A549 (cell line): ENCODE measurements around the gene PSMA2. TPM values are rescaled to one million over a fixed set of nuclear protein-coding genes. Genes with fewer than 3 reads are reported as not detected.

Experiments
- ATAC-seq, 2 experiments: fragments of 200-7000 bp in 1 of 2; fragments of >200 bp in 1 of 2; cut with Nextera tagmentation in 1 of 2; cut with Tn5 transposase in 1 of 2; 3 replicates each; pipeline versions ENCODE4 v1.8.0 to v1.9.1; 2018 to 2020; ENCODE audit warnings: mild to moderate bottlenecking in 1 of 2, moderate library complexity in 1 of 2
- CTCF ChIA-PET: fragments of 300-600 bp; sonication (Branson Sonifier 250); formaldehyde crosslinking; extraction: SDS; loops from one replicate; lab custom pipeline; 2021; ENCODE audit warnings: antibody characterized with exemption, inconsistent platforms; lab: Yijun Ruan, JAX
- POLR2A ChIA-PET: fragments of 350-600 bp; formaldehyde crosslinking; extraction: SDS; loops from one replicate; lab custom pipeline; 2021; ENCODE audit warnings: antibody characterized with exemption, inconsistent platforms; lab: Yijun Ruan, JAX
- DNase-seq, 2 experiments: peaks; one replicate each; pipeline versions ENCODE4 v3.0.0 to v3.0.0-alpha.2; 2011 to 2016; ENCODE audit warnings: low read depth in 1 of 2, low spot score in 1 of 2
- FAIRE-seq: peaks from 2 replicates; lab custom pipeline; 2011; peaks lifted over from hg19 to GRCh38; lab: Jason Lieb, UNC
- H3K27ac ChIP-seq, 2 experiments: fragments of >200 bp; sonication (Bioruptor Twin); formaldehyde crosslinking; 3 replicates each; pipeline ENCODE4 v1.5.1; 2016 to 2017
- H3K4me1 ChIP-seq: fragments of >200 bp; sonication (Bioruptor Twin); formaldehyde crosslinking; 3 replicates; pipeline ENCODE4 v1.6.1; 2016
- H3K4me2 ChIP-seq: fragments of >200 bp; sonication (Bioruptor Twin); formaldehyde crosslinking; 3 replicates; pipeline ENCODE4 v1.6.1; 2016
- H3K4me3 ChIP-seq: fragments of >200 bp; sonication (Bioruptor Twin); formaldehyde crosslinking; 3 replicates; pipeline ENCODE4 v1.5.1; 2016
- H3K9me3 ChIP-seq: fragments of >200 bp; sonication (Bioruptor Twin); formaldehyde crosslinking; 3 replicates; pipeline ENCODE4 v1.6.1; 2016
- BCL3 ChIP-seq: fragments of >200 bp; sonication (Bioruptor Twin); formaldehyde crosslinking; IDR thresholded peaks from 3 replicates; pipeline ENCODE4 v1.6.1; 2016
- BHLHE40 ChIP-seq: IDR thresholded peaks from 2 replicates; pipeline ENCODE4 v1.6.1; 2012; ENCODE audit warnings: low read depth, low read length, inconsistent platforms
- CBX2 ChIP-seq: fragments of 200-600 bp; sonication (generic); IDR thresholded peaks from 2 replicates; pipeline ENCODE4 v1.6.1; 2016; ENCODE audit warnings: low read depth, mild to moderate bottlenecking, borderline replicate concordance
- CHD2 ChIP-seq: fragments of 150-350 bp; IDR thresholded peaks from 2 replicates; pipeline ENCODE4 v1.6.1; 2014; ENCODE audit warnings: low read length; ENCODE audit not compliant: partially characterized antibody
- EHMT2 ChIP-seq: fragments of 200-600 bp; sonication (generic); IDR thresholded peaks from 2 replicates; pipeline ENCODE4 v1.6.1; 2016; ENCODE audit warnings: antibody characterized with exemption, low read depth, mild to moderate bottlenecking, moderate library complexity
- FOSB ChIP-seq: fragments of 250-450 bp; sonication (Bioruptor Pico); IDR thresholded peaks from 2 replicates; pipeline ENCODE4 v1.5.0; 2020; ENCODE audit warnings: mild to moderate bottlenecking, moderate library complexity
- GATA3 ChIP-seq: IDR thresholded peaks from 2 replicates; pipeline ENCODE4 v1.6.1; 2012; ENCODE audit warnings: borderline replicate concordance
- HOXB13 ChIP-seq: fragments of 250-450 bp; sonication (Bioruptor Pico); IDR thresholded peaks from 2 replicates; pipeline ENCODE4 v1.5.0; 2020; ENCODE audit warnings: low read depth, mild to moderate bottlenecking, moderate library complexity
- JUN ChIP-seq, 2 experiments: fragments of >200 bp; sonication (Bioruptor Twin); formaldehyde crosslinking; IDR thresholded peaks; 2 replicates in 1 of 2; 3 replicates in 1 of 2; pipeline ENCODE4 v1.6.1; 2016 to 2017
- JUNB ChIP-seq: fragments of >200 bp; sonication (Bioruptor Twin); formaldehyde crosslinking; IDR thresholded peaks from 2 replicates; pipeline ENCODE4 v1.6.1; 2016
- KDM1A ChIP-seq: fragments of 200-600 bp; sonication (generic); IDR thresholded peaks from 2 replicates; pipeline ENCODE4 v1.6.1; 2016; ENCODE audit warnings: low read depth, mild to moderate bottlenecking
- MAFK ChIP-seq: fragments of 450-650 bp; IDR thresholded peaks from 2 replicates; pipeline ENCODE4 v1.6.1; 2014; ENCODE audit not compliant: partially characterized antibody
- MAZ ChIP-seq: fragments of 150-350 bp; IDR thresholded peaks from 2 replicates; pipeline ENCODE4 v1.6.1; 2014; ENCODE audit warnings: antibody characterized with exemption, low read depth, low read length, borderline replicate concordance
- MYC ChIP-seq: IDR thresholded peaks from 2 replicates; pipeline ENCODE4 v1.6.1; 2012; ENCODE audit warnings: mild to moderate bottlenecking, inconsistent platforms, low read length, improper control_type of control experiment, borderline replicate concordance
- NPAS2 ChIP-seq: fragments of 250-450 bp; sonication (Bioruptor Pico); IDR thresholded peaks from 2 replicates; pipeline ENCODE4 v1.8.0; 2022; ENCODE audit warnings: mild to moderate bottlenecking, moderate library complexity, borderline replicate concordance
- POLR2AphosphoS2 ChIP-seq: conservative IDR thresholded peaks from 2 replicates; pipeline ENCODE4 v1.6.1; 2012; ENCODE audit warnings: low read length, improper control_type of control experiment, inconsistent platforms
- RAD21 ChIP-seq, 2 experiments: fragments of >200 bp in 1 of 2; sonication (Bioruptor Twin) in 1 of 2; formaldehyde crosslinking in 1 of 2; IDR thresholded peaks in 1 of 2; conservative IDR thresholded peaks in 1 of 2; 2 replicates in 1 of 2; 3 replicates in 1 of 2; pipeline ENCODE4 v1.6.1; 2012 to 2018; ENCODE audit warnings: inconsistent platforms in 1 of 2
- RFX5 ChIP-seq: fragments of 450-650 bp; IDR thresholded peaks from 2 replicates; pipeline ENCODE4 v1.7.1; 2014; ENCODE audit warnings: antibody characterized with exemption, mild to moderate bottlenecking, moderate library complexity
- SMC3 ChIP-seq: fragments of >200 bp; sonication (Bioruptor Twin); formaldehyde crosslinking; IDR thresholded peaks from 3 replicates; pipeline ENCODE4 v1.6.1; 2018; ENCODE audit warnings: inconsistent platforms
- SREBF2 ChIP-seq: fragments of 450-650 bp; IDR thresholded peaks from 2 replicates; pipeline ENCODE4 v1.6.1; 2014; ENCODE audit warnings: mild to moderate bottlenecking, moderate library complexity
- TFCP2L1 ChIP-seq: fragments of 250-450 bp; sonication (Bioruptor Pico); IDR thresholded peaks from 2 replicates; pipeline ENCODE4 v1.5.0; 2021; ENCODE audit warnings: mild to moderate bottlenecking
- ZFP36 ChIP-seq: fragments of 450-650 bp; IDR thresholded peaks from 2 replicates; pipeline ENCODE4 v1.6.1; 2014; ENCODE audit warnings: borderline replicate concordance; ENCODE audit not compliant: partially characterized antibody
- WGBS: methylation state at CpG from one replicate; pipeline ENCODE4 v1.1.6; 2017; ENCODE audit errors: missing lambda C conversion rate; 5-methylcytosine and 5-hydroxymethylcytosine counted together
- polyA plus RNA-seq, 4 experiments: library from polyadenylated mRNA; depleted of rRNA in 3 of 4; stranded (reverse); fragments of >200 nt; fragmentation: RNase III in 1 of 4; extraction: RNeasy Plus Mini Kit Qiagen cat#74134 plus additional on column Dnase treatment in 1 of 4; gene quantifications; 2 replicates in 3 of 4; 3 replicates in 1 of 4; pipeline ENCODE4 v1.2.3, GENCODE V29; 2011 to 2017
- TF ChIP-seq, protein P1 (sequence below): fragments of >200 bp; sonication (Bioruptor Twin); formaldehyde crosslinking; IDR thresholded peaks from 2 replicates; pipeline ENCODE4 v1.6.1; 2016
- TF ChIP-seq, protein P2 (sequence below): fragments of >200 bp; sonication (Bioruptor Twin); formaldehyde crosslinking; IDR thresholded peaks from 3 replicates; pipeline ENCODE4 v1.5.1; 2016

The PSMA2 gene
- polyA plus RNA-seq, 2 of the 4 experiments (the other 2 are of a cell fraction): 188 to 324 TPM

DNA sequence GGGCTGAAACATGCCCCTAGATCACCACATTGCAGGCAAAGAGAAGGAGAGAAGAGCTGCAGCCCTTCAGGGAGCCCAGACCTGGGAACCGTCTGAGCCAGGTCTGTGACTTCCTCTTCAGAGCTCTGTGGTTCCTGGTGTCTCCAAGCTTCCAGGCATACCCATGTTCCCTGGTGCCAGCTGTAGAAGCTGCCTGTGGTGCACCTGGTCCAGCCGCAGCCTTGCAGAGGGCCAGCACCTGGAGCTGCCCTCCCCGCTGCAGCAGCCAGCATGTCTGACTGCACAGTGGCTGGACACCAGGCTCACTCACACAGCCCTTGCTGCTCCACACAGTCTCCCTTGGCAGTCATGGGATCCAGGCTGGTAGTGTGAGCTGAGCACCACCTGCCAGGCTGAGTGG is 53.7 kb downstream of the PSMA2 start:
- Histone ChIP-seq H3K4me1 (no peaks in the 10 kb centered on the region), H3K4me3 (no peak overlapping the region), H3K4me2 (no peak overlapping the region), H3K27ac (no peak overlapping the region), H3K9me3 (no peaks in the 10 kb centered on the region)
- no peak for TF ChIP-seq MYC
- TF ChIP-seq FOSB (CRISPR knock-in tag): no peak
- no peak for FAIRE-seq
- WGBS: 38% methylated on average over 1 of the region's 3 CpGs
- DNase-seq: no peak
- CTCF ChIA-PET: interaction anchor here (1.0 to 8.4 kb wide), 8 partner anchors 9 to 961 kb away, joined by 3 to 99 read pairs (median 5); no protein-coding TSS in a partner anchor
- peak in 1 of 2 experiments; percentile 53; a peak in 3 of 6 replicates for ATAC-seq
- POLR2A ChIA-PET: no interaction called here

DNA sequence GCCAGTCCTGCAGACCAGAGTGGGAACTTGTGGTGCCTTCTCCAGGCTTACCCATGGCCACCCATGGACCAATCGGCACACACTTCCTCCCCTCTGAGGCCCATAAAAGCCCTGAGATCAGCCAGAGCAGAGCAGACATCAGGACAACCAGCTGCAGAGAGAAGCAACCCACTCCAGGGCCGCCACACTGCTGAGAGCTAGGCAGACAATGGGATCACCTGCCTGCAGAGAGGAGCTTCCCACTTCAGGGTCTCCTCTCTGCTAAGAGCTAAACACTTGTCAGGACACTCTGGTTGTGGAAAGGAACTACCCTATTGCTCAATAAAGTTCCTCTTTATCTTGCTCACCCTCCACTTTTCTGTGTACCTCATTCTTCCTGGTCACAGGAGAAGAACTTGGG is 54.1 kb downstream of the PSMA2 start:
- 40% methylated on average over 2 of the region's 2 CpGs for WGBS
- TF ChIP-seq GATA3: no peak
- no peak for TF ChIP-seq CHD2
- TF ChIP-seq CBX2: no peak
- TF ChIP-seq EHMT2: no peak
- TF ChIP-seq SREBF2: no peak
- TF ChIP-seq RFX5: no peak
- TF ChIP-seq JUNB: no peak
- no peak for TF ChIP-seq JUN (IDR thresholded peaks at IDR 0.05)
- TF ChIP-seq TFCP2L1 (CRISPR knock-in tag): no peak
- no peak for TF ChIP-seq HOXB13 (CRISPR knock-in tag)
- no peak for TF ChIP-seq BCL3
- TF ChIP-seq ZFP36: no peak
- no peak for TF ChIP-seq KDM1A
- TF ChIP-seq BHLHE40: no peak
- no peak for TF ChIP-seq RAD21 (conservative IDR thresholded peaks at IDR 0.05 in 1 of 2, IDR thresholded peaks at IDR 0.05 in 1 of 2)
- TF ChIP-seq POLR2AphosphoS2: no peak
- TF ChIP-seq, protein P1, sequence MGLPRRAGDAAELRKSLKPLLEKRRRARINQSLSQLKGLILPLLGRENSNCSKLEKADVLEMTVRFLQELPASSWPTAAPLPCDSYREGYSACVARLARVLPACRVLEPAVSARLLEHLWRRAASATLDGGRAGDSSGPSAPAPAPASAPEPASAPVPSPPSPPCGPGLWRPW: no peak
- no peak for TF ChIP-seq NPAS2 (CRISPR knock-in tag)
- POLR2A ChIA-PET: no interaction called here
- CTCF ChIA-PET: interaction anchor here (1.0 to 8.4 kb wide), 9 partner anchors 9 to 961 kb away, joined by 3 to 99 read pairs (median 4); no protein-coding TSS in a partner anchor
- H3K27ac ChIP-seq: no peak overlapping the region
- H3K4me3 ChIP-seq: no peak overlapping the region
- no peak for FAIRE-seq
- no peak for ATAC-seq
- no peaks in the 10 kb centered on the region for H3K9me3 ChIP-seq
- no peak for DNase-seq
- no peaks in the 10 kb centered on the region for H3K4me1 ChIP-seq
- no peak overlapping the region for H3K4me2 ChIP-seq

DNA sequence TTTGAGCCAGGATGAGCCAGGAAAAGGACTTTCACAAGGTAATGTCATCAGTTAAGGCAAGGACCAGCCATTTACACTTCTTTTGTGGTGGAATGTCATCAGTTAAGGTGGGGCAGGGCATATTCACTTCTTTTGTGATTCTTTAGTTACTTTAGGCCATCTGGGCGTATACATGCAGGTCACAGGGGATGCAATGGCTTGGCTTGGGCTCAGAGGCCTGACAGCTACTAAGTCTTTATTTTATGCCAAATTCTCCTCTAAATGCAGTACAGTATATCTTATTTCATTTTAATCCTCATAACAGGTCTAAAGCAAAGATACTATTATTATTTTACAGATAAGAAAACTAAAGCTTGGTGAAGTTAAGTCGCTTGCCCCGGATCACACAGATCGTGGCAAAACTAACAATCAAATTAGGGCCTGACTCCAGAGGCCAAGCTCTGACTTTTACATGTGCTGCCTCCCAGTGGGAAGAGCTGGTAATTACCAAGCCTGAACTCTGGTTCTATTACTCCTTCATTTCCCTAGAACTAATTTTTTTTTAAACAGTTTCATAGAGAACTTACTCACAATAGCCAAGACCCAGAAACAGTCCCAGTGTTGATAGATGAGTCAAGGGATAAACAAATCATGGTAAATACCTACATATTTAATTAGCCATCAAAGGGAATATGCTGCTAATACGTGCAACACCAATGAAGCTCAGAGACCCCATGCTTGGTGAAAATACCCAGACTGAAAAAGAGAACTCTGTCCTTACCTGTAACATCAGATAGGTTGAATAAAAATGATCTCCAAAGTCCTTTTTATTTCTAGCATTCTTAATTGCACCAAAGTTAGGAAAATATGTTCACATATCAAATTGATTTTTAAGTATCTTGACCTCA is 55.5 kb downstream of the PSMA2 start:
- Histone ChIP-seq H3K9me3 (no peaks in the 10 kb centered on the region), H3K27ac (no peak overlapping the region), H3K4me1 (no peaks in the 10 kb centered on the region), H3K4me3 (no peak overlapping the region), H3K4me2 (no peak overlapping the region)
- DNase-seq: peak in 1 of 2 experiments; percentile 58
- ATAC-seq: peak; percentile 70 to 93; a peak in 5 of 6 replicates
- WGBS: 22% methylated on average over 5 of the region's 5 CpGs
- peak; percentile 90 for FAIRE-seq
- POLR2A ChIA-PET: no interaction called here
- TF ChIP-seq RAD21 (conservative IDR thresholded peaks at IDR 0.05 in 1 of 2, IDR thresholded peaks at IDR 0.05 in 1 of 2): peak; percentile 59 to 68
- TF ChIP-seq, protein P2, sequence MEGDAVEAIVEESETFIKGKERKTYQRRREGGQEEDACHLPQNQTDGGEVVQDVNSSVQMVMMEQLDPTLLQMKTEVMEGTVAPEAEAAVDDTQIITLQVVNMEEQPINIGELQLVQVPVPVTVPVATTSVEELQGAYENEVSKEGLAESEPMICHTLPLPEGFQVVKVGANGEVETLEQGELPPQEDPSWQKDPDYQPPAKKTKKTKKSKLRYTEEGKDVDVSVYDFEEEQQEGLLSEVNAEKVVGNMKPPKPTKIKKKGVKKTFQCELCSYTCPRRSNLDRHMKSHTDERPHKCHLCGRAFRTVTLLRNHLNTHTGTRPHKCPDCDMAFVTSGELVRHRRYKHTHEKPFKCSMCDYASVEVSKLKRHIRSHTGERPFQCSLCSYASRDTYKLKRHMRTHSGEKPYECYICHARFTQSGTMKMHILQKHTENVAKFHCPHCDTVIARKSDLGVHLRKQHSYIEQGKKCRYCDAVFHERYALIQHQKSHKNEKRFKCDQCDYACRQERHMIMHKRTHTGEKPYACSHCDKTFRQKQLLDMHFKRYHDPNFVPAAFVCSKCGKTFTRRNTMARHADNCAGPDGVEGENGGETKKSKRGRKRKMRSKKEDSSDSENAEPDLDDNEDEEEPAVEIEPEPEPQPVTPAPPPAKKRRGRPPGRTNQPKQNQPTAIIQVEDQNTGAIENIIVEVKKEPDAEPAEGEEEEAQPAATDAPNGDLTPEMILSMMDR: peak; percentile 76
- TF ChIP-seq MAZ: no peak
- TF ChIP-seq SREBF2: no peak
- TF ChIP-seq SMC3: peak; percentile 74
- no peak for TF ChIP-seq MAFK
- CTCF ChIA-PET: interaction anchor here (0.6 to 8.4 kb wide), 25 partner anchors 10 to 963 kb away, joined by 3 to 99 read pairs (median 4); partner anchors contain the start of gene C7orf25
